ENCODE data around the gene CLEC4M.

GRCh38 chr19:7757358-7757757 is 5.7 kb upstream of the CLEC4M start:
- no peak for TF ChIP-seq CTCF (IDR thresholded peaks at IDR 0.05; ENCODE audit: low read depth, low read length, poor library complexity, severe bottlenecking)
- TF ChIP-seq EZH2phosphoT487 (IDR thresholded peaks at IDR 0.05; ENCODE audit: borderline replicate concordance, low read length): no peak

All from DOHH2 (cell line).